WTC11 (cell line): Measurements from ENCODE around the gene GABBR2. TPM values are rescaled to one million over a fixed set of nuclear protein-coding genes. Genes with fewer than 3 reads are reported as not detected.
A peak's percentile ranks its signal among the peaks of the same experiment; 100 is the strongest.

Experiments
- ATAC-seq: fragments of 200-7000 bp; cut with Tn5 transposase; 2 replicates; pipeline ENCODE4 v1.10.0; 2021; ENCODE audit warnings: mild to moderate bottlenecking, moderate library complexity
- CTCF ChIA-PET: fragments of 300-600 bp; sonication (Branson Sonifier 250); formaldehyde crosslinking; loops from one replicate; lab custom pipeline; 2021; ENCODE audit warnings: antibody characterized with exemption; lab: Charles Lee
- POLR2A ChIA-PET: fragments of 350-600 bp; sonication (Branson Sonifier 250); formaldehyde crosslinking; loops from one replicate; lab custom pipeline; 2021; ENCODE audit warnings: antibody characterized with exemption; lab: Charles Lee
- DNase-seq: peaks from one replicate; pipeline ENCODE4 v3.0.0; 2021; ENCODE audit warnings: low spot score
- H3K27ac Mint-ChIP-seq: 2 replicates; pipeline ENCODE4 v1.8.0; 2021; ENCODE audit warnings: mixed read lengths
- H3K27me3 Mint-ChIP-seq: 2 replicates; pipeline ENCODE4 v1.8.0; 2021; ENCODE audit warnings: low read depth, mild to moderate bottlenecking, moderate library complexity, mixed read lengths
- H3K36me3 Mint-ChIP-seq: 2 replicates; pipeline ENCODE4 v1.8.0; 2021; ENCODE audit warnings: mixed read lengths
- H3K4me1 Mint-ChIP-seq: 2 replicates; pipeline ENCODE4 v1.8.0; 2022; ENCODE audit warnings: mixed read lengths
- H3K4me3 Mint-ChIP-seq: 2 replicates; pipeline ENCODE4 v1.8.0; 2021; ENCODE audit warnings: mild to moderate bottlenecking, moderate library complexity, mixed read lengths
- H3K9me3 Mint-ChIP-seq: 2 replicates; pipeline ENCODE4 v1.8.0; 2021; ENCODE audit warnings: mixed read lengths
- ELF4 ChIP-seq: sonication (generic); formaldehyde crosslinking; IDR thresholded peaks from 2 replicates; pipeline ENCODE4 v1.8.1; 2022; ENCODE audit warnings: low read depth, mild to moderate bottlenecking, moderate library complexity, missing genetic modification reagents
- EMX1 ChIP-seq: fragments of 250-450 bp; sonication (Bioruptor Pico); IDR thresholded peaks from 2 replicates; pipeline ENCODE4 v1.8.0; 2021; ENCODE audit warnings: mild to moderate bottlenecking
- FOXP1 ChIP-seq: sonication (generic); formaldehyde crosslinking; IDR thresholded peaks from 2 replicates; pipeline ENCODE4 v1.8.0; 2022; ENCODE audit warnings: missing genetic modification reagents, mild to moderate bottlenecking, moderate library complexity, borderline replicate concordance
- HMGA2 ChIP-seq: fragments of 250-450 bp; sonication (Bioruptor Pico); IDR thresholded peaks from 2 replicates; pipeline ENCODE4 v1.4.0; 2021; ENCODE audit warnings: mild to moderate bottlenecking, moderate library complexity
- NFYB ChIP-seq: sonication (generic); formaldehyde crosslinking; conservative IDR thresholded peaks from 2 replicates; pipeline ENCODE4 v1.8.0; 2022; ENCODE audit warnings: low read depth, missing genetic modification reagents
- NR2C2 ChIP-seq: sonication (generic); formaldehyde crosslinking; IDR thresholded peaks from 2 replicates; pipeline ENCODE4 v1.8.0; 2022; ENCODE audit warnings: mild to moderate bottlenecking, missing genetic modification reagents
- OVOL2 ChIP-seq: fragments of 250-450 bp; sonication (Bioruptor Pico); IDR thresholded peaks from 2 replicates; pipeline ENCODE4 v1.9.0; 2021; ENCODE audit warnings: mild to moderate bottlenecking, borderline replicate concordance
- TEAD1 ChIP-seq: sonication (generic); formaldehyde crosslinking; IDR thresholded peaks from 2 replicates; pipeline ENCODE4 v1.8.0; 2022; ENCODE audit warnings: mild to moderate bottlenecking, missing genetic modification reagents
- ZMAT4 ChIP-seq: fragments of 250-450 bp; sonication (Bioruptor Pico); IDR thresholded peaks from 2 replicates; pipeline ENCODE4 v1.9.0; 2021; ENCODE audit warnings: mild to moderate bottlenecking
- ZNF425 ChIP-seq: fragments of 250-450 bp; sonication (Bioruptor Pico); conservative IDR thresholded peaks from 2 replicates; pipeline ENCODE4 v1.9.0; 2021; ENCODE audit warnings: mild to moderate bottlenecking
- ZNF671 ChIP-seq: fragments of 250-450 bp; sonication (Bioruptor Pico); IDR thresholded peaks from 2 replicates; pipeline ENCODE4 v1.8.0; 2021; ENCODE audit warnings: mild to moderate bottlenecking
- total RNA-seq: library from RNA; stranded (reverse); gene quantifications from 3 replicates; pipeline ENCODE4 v1.2.3, GENCODE V29; 2021
- TF ChIP-seq, protein P1 (sequence below): sonication (generic); formaldehyde crosslinking; IDR thresholded peaks from 2 replicates; pipeline ENCODE4 v1.8.0; 2022; ENCODE audit warnings: mild to moderate bottlenecking, missing genetic modification reagents
- TF ChIP-seq, protein P2 (sequence below): sonication (generic); formaldehyde crosslinking; IDR thresholded peaks from 2 replicates; pipeline ENCODE4 v1.8.0; 2022; ENCODE audit warnings: mild to moderate bottlenecking, missing genetic modification reagents
- TF ChIP-seq, protein P3 (sequence below): sonication (generic); formaldehyde crosslinking; IDR thresholded peaks from 2 replicates; pipeline ENCODE4 v1.8.0; 2023; ENCODE audit warnings: missing genetic modification reagents, mild to moderate bottlenecking, borderline replicate concordance
- TF ChIP-seq, protein P4 (sequence below): sonication (generic); formaldehyde crosslinking; IDR thresholded peaks from 2 replicates; pipeline ENCODE4 v1.8.1; 2023; ENCODE audit warnings: mild to moderate bottlenecking, missing genetic modification reagents, borderline replicate concordance

Gene GABBR2
- total RNA-seq, 1 experiment from 2014 or later, result 0.92 TPM

DNA sequence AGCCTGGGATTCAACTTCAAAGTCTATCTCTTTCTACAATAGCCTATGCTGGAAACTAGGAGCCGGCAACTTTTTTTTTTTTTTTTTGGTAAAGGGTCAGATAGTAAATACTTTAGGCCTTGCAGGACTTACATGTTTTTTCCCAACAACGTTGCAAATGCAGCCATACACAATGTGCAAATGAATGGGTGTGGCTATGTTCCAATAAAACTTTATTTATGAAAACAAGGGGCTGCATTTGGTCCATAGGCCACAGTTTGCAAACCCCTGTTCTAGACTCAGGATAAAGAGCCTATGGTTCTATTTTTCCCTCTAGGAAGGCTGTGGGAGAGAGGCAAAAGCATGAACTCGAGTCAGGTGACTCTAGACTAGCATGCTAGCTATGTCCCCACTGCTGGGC is 189.1 kb downstream of the GABBR2 start (continued):
- TF ChIP-seq, protein P1, sequence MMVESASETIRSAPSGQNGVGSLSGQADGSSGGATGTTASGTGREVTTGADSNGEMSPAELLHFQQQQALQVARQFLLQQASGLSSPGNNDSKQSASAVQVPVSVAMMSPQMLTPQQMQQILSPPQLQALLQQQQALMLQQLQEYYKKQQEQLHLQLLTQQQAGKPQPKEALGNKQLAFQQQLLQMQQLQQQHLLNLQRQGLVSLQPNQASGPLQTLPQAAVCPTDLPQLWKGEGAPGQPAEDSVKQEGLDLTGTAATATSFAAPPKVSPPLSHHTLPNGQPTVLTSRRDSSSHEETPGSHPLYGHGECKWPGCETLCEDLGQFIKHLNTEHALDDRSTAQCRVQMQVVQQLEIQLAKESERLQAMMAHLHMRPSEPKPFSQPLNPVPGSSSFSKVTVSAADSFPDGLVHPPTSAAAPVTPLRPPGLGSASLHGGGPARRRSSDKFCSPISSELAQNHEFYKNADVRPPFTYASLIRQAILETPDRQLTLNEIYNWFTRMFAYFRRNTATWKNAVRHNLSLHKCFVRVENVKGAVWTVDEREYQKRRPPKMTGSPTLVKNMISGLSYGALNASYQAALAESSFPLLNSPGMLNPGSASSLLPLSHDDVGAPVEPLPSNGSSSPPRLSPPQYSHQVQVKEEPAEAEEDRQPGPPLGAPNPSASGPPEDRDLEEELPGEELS (CRISPR knock-in tag), result no peak

DNA sequence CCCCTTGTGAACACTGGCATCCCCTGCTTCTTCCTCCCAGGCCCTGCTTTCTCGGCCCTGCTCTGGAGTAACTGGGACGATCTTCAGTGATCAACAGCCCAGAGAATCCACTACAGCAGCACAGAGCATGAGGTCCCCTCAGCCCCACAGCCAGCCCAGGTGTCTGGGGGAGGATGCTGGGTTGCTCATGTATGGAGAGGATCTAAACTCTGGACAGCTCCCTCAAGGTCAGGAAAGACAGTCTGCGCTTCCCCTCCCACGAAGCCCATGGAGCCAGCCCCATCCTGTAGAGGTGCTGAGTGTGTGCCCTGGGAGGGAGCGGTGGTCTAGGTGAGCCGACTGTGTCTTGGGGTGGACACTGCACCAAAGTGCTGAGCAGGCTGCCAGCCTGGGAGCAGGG is 190.2 kb downstream of the GABBR2 start:
- ChIA-PET POLR2A (no interaction called here), CTCF (interaction anchor here (0.6 to 1.6 kb wide), 3 partner anchors 14 to 167 kb away, joined by 3 to 5 read pairs (median 4); no protein-coding TSS in a partner anchor)
- H3K9me3 Mint-ChIP-seq, result peaks cover 6% of the 10 kb centered on the region; the same call in 1 of the 2 replicates
- no peak overlapping the region for H3K27ac Mint-ChIP-seq
- no peak overlapping the region for H3K4me3 Mint-ChIP-seq
- H3K4me1 Mint-ChIP-seq, result peaks cover 3% of the 10 kb centered on the region; the same call in 1 of the 2 replicates
- no peaks in the 10 kb centered on the region for H3K27me3 Mint-ChIP-seq
- DNase-seq, result no peak
- no peaks in the 10 kb centered on the region for H3K36me3 Mint-ChIP-seq
- ATAC-seq, result no peak; the same call in 1 of the 2 replicates
- TF ChIP-seq ZMAT4 (CRISPR knock-in tag) (no peak), NR2C2 (CRISPR knock-in tag) (no peak), TEAD1 (CRISPR knock-in tag) (no peak)
- TF ChIP-seq, protein P2, sequence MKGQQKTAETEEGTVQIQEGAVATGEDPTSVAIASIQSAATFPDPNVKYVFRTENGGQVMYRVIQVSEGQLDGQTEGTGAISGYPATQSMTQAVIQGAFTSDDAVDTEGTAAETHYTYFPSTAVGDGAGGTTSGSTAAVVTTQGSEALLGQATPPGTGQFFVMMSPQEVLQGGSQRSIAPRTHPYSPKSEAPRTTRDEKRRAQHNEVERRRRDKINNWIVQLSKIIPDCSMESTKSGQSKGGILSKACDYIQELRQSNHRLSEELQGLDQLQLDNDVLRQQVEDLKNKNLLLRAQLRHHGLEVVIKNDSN, result no peak
- TF ChIP-seq, all 79 proteins: peak for 0

DNA sequence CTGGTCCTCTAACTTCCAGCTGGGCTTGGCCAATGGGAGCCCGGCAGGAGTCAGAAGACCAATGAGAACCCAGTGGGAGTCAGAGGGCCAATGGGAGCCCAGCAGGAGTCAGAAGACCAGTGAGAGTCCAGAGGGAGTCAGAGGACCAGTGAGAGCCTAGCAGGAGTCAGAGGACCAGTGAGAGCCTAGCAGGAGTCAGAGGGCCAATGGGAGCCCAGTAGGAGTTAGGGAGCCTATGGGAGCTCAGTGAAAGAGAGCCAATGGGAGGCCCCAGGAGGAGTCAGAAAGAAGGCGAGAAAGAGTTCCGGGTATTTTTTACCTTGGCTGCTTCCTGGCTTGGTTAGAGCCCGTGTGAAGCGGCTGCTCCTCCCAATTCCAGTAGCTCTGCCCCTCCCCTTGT is 191.0 kb downstream of the GABBR2 start:
- Mint-ChIP-seq H3K9me3 (peaks cover 6% of the 10 kb centered on the region; the same call in 1 of the 2 replicates), H3K36me3 (no peaks in the 10 kb centered on the region), H3K4me1 (no peaks in the 10 kb centered on the region), H3K4me3 (no peak overlapping the region), H3K27ac (no peak overlapping the region), H3K27me3 (no peaks in the 10 kb centered on the region)
- TF ChIP-seq EMX1 (CRISPR knock-in tag), result no peak
- peak; percentile 44 for TF ChIP-seq NFYB (CRISPR knock-in tag)
- DNase-seq, result no peak
- ATAC-seq, result no peak; the same call in 1 of the 2 replicates
- ChIA-PET CTCF (interaction anchor here (1.2 to 1.6 kb wide), 2 partner anchors 13 to 19 kb away, joined by 4 to 5 read pairs; no protein-coding TSS in a partner anchor), POLR2A (no interaction called here)

- Mint-ChIP-seq H3K27ac (no peak overlapping the region), H3K9me3 (peaks cover 6% of the 10 kb centered on the region; the same call in 1 of the 2 replicates), H3K4me1 (no peaks in the 10 kb centered on the region), H3K27me3 (no peaks in the 10 kb centered on the region), H3K36me3 (no peaks in the 10 kb centered on the region), H3K4me3 (no peak overlapping the region)
- no peak for ATAC-seq
- ChIA-PET CTCF (interaction anchor here (1.4 to 1.6 kb wide), 2 partner anchors 13 to 20 kb away, joined by 4 read pairs; no protein-coding TSS in a partner anchor), POLR2A (no interaction called here)
- no peak for DNase-seq
- TF ChIP-seq, protein P3, sequence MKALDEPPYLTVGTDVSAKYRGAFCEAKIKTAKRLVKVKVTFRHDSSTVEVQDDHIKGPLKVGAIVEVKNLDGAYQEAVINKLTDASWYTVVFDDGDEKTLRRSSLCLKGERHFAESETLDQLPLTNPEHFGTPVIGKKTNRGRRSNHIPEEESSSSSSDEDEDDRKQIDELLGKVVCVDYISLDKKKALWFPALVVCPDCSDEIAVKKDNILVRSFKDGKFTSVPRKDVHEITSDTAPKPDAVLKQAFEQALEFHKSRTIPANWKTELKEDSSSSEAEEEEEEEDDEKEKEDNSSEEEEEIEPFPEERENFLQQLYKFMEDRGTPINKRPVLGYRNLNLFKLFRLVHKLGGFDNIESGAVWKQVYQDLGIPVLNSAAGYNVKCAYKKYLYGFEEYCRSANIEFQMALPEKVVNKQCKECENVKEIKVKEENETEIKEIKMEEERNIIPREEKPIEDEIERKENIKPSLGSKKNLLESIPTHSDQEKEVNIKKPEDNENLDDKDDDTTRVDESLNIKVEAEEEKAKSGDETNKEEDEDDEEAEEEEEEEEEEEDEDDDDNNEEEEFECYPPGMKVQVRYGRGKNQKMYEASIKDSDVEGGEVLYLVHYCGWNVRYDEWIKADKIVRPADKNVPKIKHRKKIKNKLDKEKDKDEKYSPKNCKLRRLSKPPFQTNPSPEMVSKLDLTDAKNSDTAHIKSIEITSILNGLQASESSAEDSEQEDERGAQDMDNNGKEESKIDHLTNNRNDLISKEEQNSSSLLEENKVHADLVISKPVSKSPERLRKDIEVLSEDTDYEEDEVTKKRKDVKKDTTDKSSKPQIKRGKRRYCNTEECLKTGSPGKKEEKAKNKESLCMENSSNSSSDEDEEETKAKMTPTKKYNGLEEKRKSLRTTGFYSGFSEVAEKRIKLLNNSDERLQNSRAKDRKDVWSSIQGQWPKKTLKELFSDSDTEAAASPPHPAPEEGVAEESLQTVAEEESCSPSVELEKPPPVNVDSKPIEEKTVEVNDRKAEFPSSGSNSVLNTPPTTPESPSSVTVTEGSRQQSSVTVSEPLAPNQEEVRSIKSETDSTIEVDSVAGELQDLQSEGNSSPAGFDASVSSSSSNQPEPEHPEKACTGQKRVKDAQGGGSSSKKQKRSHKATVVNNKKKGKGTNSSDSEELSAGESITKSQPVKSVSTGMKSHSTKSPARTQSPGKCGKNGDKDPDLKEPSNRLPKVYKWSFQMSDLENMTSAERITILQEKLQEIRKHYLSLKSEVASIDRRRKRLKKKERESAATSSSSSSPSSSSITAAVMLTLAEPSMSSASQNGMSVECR (CRISPR knock-in tag), result no peak
- no peak for TF ChIP-seq OVOL2 (CRISPR knock-in tag)
- TF ChIP-seq EMX1 (CRISPR knock-in tag), result no peak
- no peak for TF ChIP-seq NFYB (CRISPR knock-in tag)
- no peak for TF ChIP-seq FOXP1 (CRISPR knock-in tag)
- TF ChIP-seq, protein P4, sequence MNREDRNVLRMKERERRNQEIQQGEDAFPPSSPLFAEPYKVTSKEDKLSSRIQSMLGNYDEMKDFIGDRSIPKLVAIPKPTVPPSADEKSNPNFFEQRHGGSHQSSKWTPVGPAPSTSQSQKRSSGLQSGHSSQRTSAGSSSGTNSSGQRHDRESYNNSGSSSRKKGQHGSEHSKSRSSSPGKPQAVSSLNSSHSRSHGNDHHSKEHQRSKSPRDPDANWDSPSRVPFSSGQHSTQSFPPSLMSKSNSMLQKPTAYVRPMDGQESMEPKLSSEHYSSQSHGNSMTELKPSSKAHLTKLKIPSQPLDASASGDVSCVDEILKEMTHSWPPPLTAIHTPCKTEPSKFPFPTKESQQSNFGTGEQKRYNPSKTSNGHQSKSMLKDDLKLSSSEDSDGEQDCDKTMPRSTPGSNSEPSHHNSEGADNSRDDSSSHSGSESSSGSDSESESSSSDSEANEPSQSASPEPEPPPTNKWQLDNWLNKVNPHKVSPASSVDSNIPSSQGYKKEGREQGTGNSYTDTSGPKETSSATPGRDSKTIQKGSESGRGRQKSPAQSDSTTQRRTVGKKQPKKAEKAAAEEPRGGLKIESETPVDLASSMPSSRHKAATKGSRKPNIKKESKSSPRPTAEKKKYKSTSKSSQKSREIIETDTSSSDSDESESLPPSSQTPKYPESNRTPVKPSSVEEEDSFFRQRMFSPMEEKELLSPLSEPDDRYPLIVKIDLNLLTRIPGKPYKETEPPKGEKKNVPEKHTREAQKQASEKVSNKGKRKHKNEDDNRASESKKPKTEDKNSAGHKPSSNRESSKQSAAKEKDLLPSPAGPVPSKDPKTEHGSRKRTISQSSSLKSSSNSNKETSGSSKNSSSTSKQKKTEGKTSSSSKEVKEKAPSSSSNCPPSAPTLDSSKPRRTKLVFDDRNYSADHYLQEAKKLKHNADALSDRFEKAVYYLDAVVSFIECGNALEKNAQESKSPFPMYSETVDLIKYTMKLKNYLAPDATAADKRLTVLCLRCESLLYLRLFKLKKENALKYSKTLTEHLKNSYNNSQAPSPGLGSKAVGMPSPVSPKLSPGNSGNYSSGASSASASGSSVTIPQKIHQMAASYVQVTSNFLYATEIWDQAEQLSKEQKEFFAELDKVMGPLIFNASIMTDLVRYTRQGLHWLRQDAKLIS (CRISPR knock-in tag), result no peak
- TF ChIP-seq ZNF425 (CRISPR knock-in tag), result no peak
- TF ChIP-seq ELF4 (CRISPR knock-in tag), result no peak
- TF ChIP-seq ZNF671 (CRISPR knock-in tag), result no peak
- TF ChIP-seq HMGA2 (CRISPR knock-in tag), result no peak
Observed at GRCh38 chr9:98516897-98517503, 191.7 kb downstream of the GABBR2 start.
